GM21717 (cell line): ENCODE measurements around the gene SLC25A15.
"Not testable (repeated sequence)": the region's sequence is repeated elsewhere in the genome, so short reads cannot be mapped to it uniquely, and the experiment has no call there.

Experiments
- ATAC-seq: cut with Tn5 transposase; IDR thresholded peaks from one replicate; pipeline ENCODE4 v1.9.1; 2021; ENCODE audit warnings: mild to moderate bottlenecking, moderate library complexity; ENCODE audit not compliant: unreplicated experiment

SLC25A15 gene

GRCh38 chr13:40812724-40813445 is 23.5 kb downstream of the SLC25A15 start:
- ATAC-seq = no peak

DNA sequence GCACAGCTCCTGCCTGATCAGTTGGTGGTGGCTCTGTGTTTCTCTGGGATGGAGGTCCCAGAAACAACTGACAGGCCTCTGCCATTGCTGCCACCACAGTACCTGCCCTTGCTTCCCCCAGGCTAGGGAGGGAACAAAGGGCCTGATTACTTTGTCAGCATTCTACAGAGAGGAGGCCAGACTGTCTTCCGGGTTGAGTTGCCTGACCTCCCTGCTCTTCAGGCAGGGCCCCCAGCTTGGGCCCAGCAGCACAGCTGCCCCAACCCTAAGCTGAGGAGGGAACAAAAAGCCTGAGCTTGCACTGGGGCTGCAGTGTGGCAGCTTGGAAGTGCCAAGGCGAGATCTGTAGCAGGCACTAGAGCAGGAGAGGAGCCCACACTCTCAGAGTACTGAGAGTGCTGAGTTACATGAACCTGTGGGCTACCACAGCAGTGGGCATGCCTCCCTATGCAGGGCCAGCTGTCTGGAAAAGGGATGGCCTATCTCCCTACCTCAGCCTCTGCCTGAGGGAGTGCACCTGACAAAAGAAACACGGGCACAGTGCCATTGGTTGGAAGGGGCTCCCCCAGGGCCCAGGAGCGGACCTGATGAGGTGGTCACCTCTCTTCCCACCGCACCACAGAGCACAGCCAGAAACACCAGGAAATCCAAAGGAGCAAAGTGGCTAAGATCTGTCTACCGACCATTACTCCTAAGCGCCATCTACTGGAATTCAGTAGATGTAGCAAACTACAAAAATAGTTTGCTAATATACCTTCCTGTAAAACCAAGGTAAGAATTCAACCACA is 24.4 kb downstream of the SLC25A15 start:
- no peak for ATAC-seq

DNA sequence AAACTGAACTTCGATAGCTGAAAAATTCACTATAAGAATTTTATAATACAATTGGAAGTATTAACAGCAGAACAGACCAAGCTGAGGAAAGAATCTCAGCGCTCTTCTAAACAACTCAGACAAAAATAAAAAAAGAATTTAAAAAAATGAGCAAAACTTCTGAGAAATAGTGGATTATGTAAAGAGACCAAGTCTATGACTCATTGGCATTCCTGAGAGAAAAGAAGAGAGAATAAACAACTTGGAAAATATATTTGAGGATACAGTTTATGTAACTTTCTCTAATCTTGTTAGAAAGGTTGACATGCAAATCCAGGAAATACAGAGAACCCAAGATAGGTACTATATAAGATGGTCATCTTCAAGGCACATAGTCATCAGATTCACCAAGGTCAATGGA is 25.4 kb downstream of the SLC25A15 start:
- no peak for ATAC-seq

DNA sequence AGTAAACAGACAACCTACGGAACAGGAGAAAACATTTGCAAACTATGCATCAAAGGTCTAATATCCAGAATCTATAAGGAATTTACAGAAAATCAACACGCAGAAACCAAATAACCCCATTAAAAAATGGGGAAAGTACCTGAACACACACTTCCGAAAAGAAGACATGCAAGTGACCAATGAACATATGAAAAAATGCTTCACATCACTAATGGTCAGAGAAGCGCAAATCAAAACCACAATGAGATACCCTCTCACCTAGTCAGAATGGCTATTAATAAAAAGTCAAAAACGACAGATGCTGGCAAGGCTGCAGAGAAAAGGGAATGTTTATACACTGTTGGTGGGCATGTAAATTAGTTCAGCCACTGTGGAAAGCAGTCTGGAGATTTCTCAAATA is 29.5 kb downstream of the SLC25A15 start:
- no peak for ATAC-seq

GRCh38 chr13:40819797-40820315 is 30.4 kb downstream of the SLC25A15 start:
- ATAC-seq = no peak

GRCh38 chr13:40839725-40840124 is 50.3 kb downstream of the SLC25A15 start:
- not testable (repeated sequence) for ATAC-seq

DNA sequence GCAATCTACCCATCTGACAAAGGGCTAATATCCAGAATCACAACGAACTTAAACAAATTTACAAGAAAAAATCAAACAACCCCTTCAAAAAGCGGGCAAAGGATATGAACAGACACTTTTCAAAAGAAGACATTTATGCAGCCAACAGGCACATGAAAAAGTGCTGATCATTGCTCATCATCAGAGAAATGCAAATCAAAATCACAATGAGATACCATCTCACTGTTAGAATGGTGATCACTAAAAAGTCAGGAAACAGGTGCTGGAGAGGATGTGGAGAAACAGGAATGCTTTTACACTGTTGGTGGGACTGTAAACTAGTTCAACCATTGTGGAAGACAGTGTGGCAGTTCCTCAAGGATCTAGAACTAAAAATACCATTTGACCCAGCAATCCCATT is 51.5 kb downstream of the SLC25A15 start:
- ATAC-seq = not testable (repeated sequence)
